A549 (cell line): Measurements from ENCODE around the gene RASA2. TPM values are rescaled to one million over a fixed set of nuclear protein-coding genes. Genes with fewer than 3 reads are reported as not detected.

Experiments used
- ATAC-seq, 2 experiments: fragments of 200-7000 bp in 1 of 2; fragments of >200 bp in 1 of 2; cut with Nextera tagmentation in 1 of 2; cut with Tn5 transposase in 1 of 2; 3 replicates each; pipeline versions ENCODE4 v1.8.0 to v1.9.1; 2018 to 2020; ENCODE audit warnings: mild to moderate bottlenecking in 1 of 2, moderate library complexity in 1 of 2
- CTCF ChIA-PET: fragments of 300-600 bp; sonication (Branson Sonifier 250); formaldehyde crosslinking; extraction: SDS; loops from one replicate; lab custom pipeline; 2021; ENCODE audit warnings: antibody characterized with exemption, inconsistent platforms; lab: Yijun Ruan, JAX
- POLR2A ChIA-PET: fragments of 350-600 bp; formaldehyde crosslinking; extraction: SDS; loops from one replicate; lab custom pipeline; 2021; ENCODE audit warnings: antibody characterized with exemption, inconsistent platforms; lab: Yijun Ruan, JAX
- DNase-seq, 2 experiments: peaks; one replicate each; pipeline versions ENCODE4 v3.0.0 to v3.0.0-alpha.2; 2011 to 2016; ENCODE audit warnings: low read depth in 1 of 2, low spot score in 1 of 2
- FAIRE-seq: peaks from 2 replicates; lab custom pipeline; 2011; peaks lifted over from hg19 to GRCh38; lab: Jason Lieb, UNC
- H3K27ac ChIP-seq, 2 experiments: fragments of >200 bp; sonication (Bioruptor Twin); formaldehyde crosslinking; 3 replicates each; pipeline ENCODE4 v1.5.1; 2016 to 2017
- H3K4me1 ChIP-seq: fragments of >200 bp; sonication (Bioruptor Twin); formaldehyde crosslinking; 3 replicates; pipeline ENCODE4 v1.6.1; 2016
- H3K4me2 ChIP-seq: fragments of >200 bp; sonication (Bioruptor Twin); formaldehyde crosslinking; 3 replicates; pipeline ENCODE4 v1.6.1; 2016
- H3K4me3 ChIP-seq: fragments of >200 bp; sonication (Bioruptor Twin); formaldehyde crosslinking; 3 replicates; pipeline ENCODE4 v1.5.1; 2016
- H3K9me3 ChIP-seq: fragments of >200 bp; sonication (Bioruptor Twin); formaldehyde crosslinking; 3 replicates; pipeline ENCODE4 v1.6.1; 2016
- CBX2 ChIP-seq: fragments of 200-600 bp; sonication (generic); IDR thresholded peaks from 2 replicates; pipeline ENCODE4 v1.6.1; 2016; ENCODE audit warnings: low read depth, mild to moderate bottlenecking, borderline replicate concordance
- CHD4 ChIP-seq: fragments of 200-600 bp; sonication (generic); IDR thresholded peaks from 2 replicates; pipeline ENCODE4 v1.6.1; 2016; ENCODE audit warnings: antibody characterized with exemption, mild to moderate bottlenecking, borderline replicate concordance
- EHMT2 ChIP-seq: fragments of 200-600 bp; sonication (generic); IDR thresholded peaks from 2 replicates; pipeline ENCODE4 v1.6.1; 2016; ENCODE audit warnings: antibody characterized with exemption, low read depth, mild to moderate bottlenecking, moderate library complexity
- FOXS1 ChIP-seq: fragments of 250-450 bp; sonication (Bioruptor Pico); IDR thresholded peaks from 2 replicates; pipeline ENCODE4 v1.5.0; 2020; ENCODE audit warnings: mild to moderate bottlenecking, moderate library complexity
- HEYL ChIP-seq: fragments of 250-450 bp; sonication (Bioruptor Pico); IDR thresholded peaks from 2 replicates; pipeline ENCODE4 v1.8.0; 2021; ENCODE audit warnings: mild to moderate bottlenecking, moderate library complexity
- HOXA7 ChIP-seq: fragments of 250-450 bp; sonication (Bioruptor Pico); IDR thresholded peaks from 2 replicates; pipeline ENCODE4 v1.5.0; 2020; ENCODE audit warnings: mild to moderate bottlenecking, moderate library complexity
- HOXB13 ChIP-seq: fragments of 250-450 bp; sonication (Bioruptor Pico); IDR thresholded peaks from 2 replicates; pipeline ENCODE4 v1.5.0; 2020; ENCODE audit warnings: low read depth, mild to moderate bottlenecking, moderate library complexity
- JUNB ChIP-seq: fragments of >200 bp; sonication (Bioruptor Twin); formaldehyde crosslinking; IDR thresholded peaks from 2 replicates; pipeline ENCODE4 v1.6.1; 2016
- KDM5A ChIP-seq: fragments of 200-600 bp; sonication (generic); IDR thresholded peaks from 2 replicates; pipeline ENCODE4 v1.6.1; 2016; ENCODE audit warnings: antibody characterized with exemption, mild to moderate bottlenecking
- NFE2L2 ChIP-seq: fragments of 150-350 bp; conservative IDR thresholded peaks from 2 replicates; pipeline ENCODE4 v1.6.1; 2014; ENCODE audit warnings: low read length
- NPAS2 ChIP-seq: fragments of 250-450 bp; sonication (Bioruptor Pico); IDR thresholded peaks from 2 replicates; pipeline ENCODE4 v1.8.0; 2022; ENCODE audit warnings: mild to moderate bottlenecking, moderate library complexity, borderline replicate concordance
- NR3C1 ChIP-seq: fragments of >200 bp; sonication (Bioruptor Twin); formaldehyde crosslinking; IDR thresholded peaks from 3 replicates; pipeline ENCODE4 v1.6.1; 2017
- PHF8 ChIP-seq: fragments of 200-600 bp; sonication (generic); IDR thresholded peaks from 2 replicates; pipeline ENCODE4 v1.6.1; 2016; ENCODE audit warnings: low read depth, mild to moderate bottlenecking, antibody characterized with exemption, moderate library complexity, borderline replicate concordance
- TFCP2L1 ChIP-seq: fragments of 250-450 bp; sonication (Bioruptor Pico); IDR thresholded peaks from 2 replicates; pipeline ENCODE4 v1.5.0; 2021; ENCODE audit warnings: mild to moderate bottlenecking
- TP53 ChIP-seq: fragments of 250-450 bp; sonication (Bioruptor Pico); IDR thresholded peaks from 2 replicates; pipeline ENCODE4 v1.5.0; 2021; ENCODE audit warnings: mild to moderate bottlenecking, moderate library complexity
- ZC3H11A ChIP-seq: fragments of 450-650 bp; IDR thresholded peaks from 2 replicates; pipeline ENCODE4 v1.6.1; 2014; ENCODE audit warnings: antibody characterized with exemption, mild to moderate bottlenecking
- ZSCAN20 ChIP-seq: fragments of 250-450 bp; sonication (Bioruptor Pico); IDR thresholded peaks from 2 replicates; pipeline ENCODE4 v1.8.0; 2022; ENCODE audit warnings: mild to moderate bottlenecking, moderate library complexity
- WGBS: methylation state at CpG from one replicate; pipeline ENCODE4 v1.1.6; 2017; ENCODE audit errors: missing lambda C conversion rate; 5-methylcytosine and 5-hydroxymethylcytosine counted together
- polyA plus RNA-seq, 4 experiments: library from polyadenylated mRNA; depleted of rRNA in 3 of 4; stranded (reverse); fragments of >200 nt; fragmentation: RNase III in 1 of 4; extraction: RNeasy Plus Mini Kit Qiagen cat#74134 plus additional on column Dnase treatment in 1 of 4; gene quantifications; 2 replicates in 3 of 4; 3 replicates in 1 of 4; pipeline ENCODE4 v1.2.3, GENCODE V29; 2011 to 2017
- TF ChIP-seq, protein P1 (sequence below): fragments of >200 bp; sonication (Bioruptor Twin); formaldehyde crosslinking; IDR thresholded peaks from 3 replicates; pipeline ENCODE4 v1.6.1; 2016
- TF ChIP-seq, protein P2 (sequence below): IDR thresholded peaks from 2 replicates; pipeline ENCODE4 v1.6.1; 2012; ENCODE audit warnings: low read depth, borderline replicate concordance

RASA2 gene
- polyA plus RNA-seq, 2 of the 4 experiments (the other 2 are of a cell fraction): 6.7 to 12.0 TPM

DNA sequence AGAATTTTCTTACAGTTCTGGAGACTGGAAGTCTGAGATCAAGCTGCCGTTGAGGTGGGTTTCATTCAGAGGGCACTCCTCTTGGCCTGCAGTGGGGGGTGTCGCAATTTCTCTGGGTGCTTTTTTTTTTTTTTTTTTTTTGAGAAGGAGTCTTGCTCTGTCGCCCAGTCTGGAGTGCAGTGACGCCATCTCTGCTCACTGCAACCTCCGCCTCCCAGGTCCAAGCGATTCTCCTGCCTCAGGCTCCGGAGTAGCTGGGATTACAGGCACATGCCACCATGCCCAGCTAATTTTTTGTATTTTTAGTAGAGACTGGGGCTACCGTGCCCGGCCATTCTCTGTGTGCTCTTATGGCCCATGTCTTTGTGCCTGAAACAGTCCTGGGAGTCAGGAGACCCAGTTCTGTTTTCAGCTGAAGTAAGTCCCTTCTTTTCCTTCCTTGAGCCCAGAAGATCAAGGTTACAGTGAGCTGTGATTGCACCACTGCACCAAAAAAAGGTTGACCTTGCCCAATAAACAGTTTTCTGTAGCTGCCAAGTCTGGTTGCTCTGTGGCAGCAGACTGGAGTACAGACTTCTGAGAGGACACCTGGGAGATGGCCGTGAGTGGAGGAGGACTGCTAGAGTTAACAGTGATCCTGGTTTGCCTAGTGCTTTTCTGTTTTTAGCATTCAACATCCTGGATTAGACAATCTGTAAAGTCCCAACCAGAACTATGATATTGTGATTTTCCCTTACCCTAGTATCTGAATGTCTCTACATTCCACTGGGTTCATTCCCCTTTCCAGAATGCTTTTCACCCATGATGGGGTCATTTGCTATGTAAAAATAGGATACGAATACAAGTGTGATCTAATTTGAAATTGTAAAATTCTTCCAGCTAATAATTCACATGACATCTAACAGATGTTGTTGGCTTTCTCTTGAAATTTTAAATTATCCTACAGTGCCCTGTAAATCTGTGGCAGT, 174.7 kb downstream of the RASA2 start:
- no peak for FAIRE-seq
- no peak overlapping the region for H3K4me2 ChIP-seq
- ChIA-PET CTCF (interaction anchor here (1.6 to 1.7 kb wide), 2 partner anchors 17 to 77 kb away, joined by 3 to 7 read pairs; partner anchors contain the start of gene RNF7), POLR2A (no interaction called here)
- H3K4me3 ChIP-seq: no peak overlapping the region
- no peaks in the 10 kb centered on the region for H3K4me1 ChIP-seq
- no peak overlapping the region for H3K27ac ChIP-seq
- H3K9me3 ChIP-seq: peaks cover 7% of the 10 kb centered on the region; the same call in 1 of the 3 replicates
- WGBS: 92% methylated on average over 11 of the region's 11 CpGs
- no peak for ATAC-seq
- TF ChIP-seq HOXB13 (CRISPR knock-in tag) (no peak), HEYL (no peak), FOXS1 (no peak), CBX2 (no peak), ZSCAN20 (CRISPR knock-in tag) (no peak), PHF8 (no peak), NPAS2 (CRISPR knock-in tag) (no peak), JUNB (no peak)
- TF ChIP-seq, protein P1, sequence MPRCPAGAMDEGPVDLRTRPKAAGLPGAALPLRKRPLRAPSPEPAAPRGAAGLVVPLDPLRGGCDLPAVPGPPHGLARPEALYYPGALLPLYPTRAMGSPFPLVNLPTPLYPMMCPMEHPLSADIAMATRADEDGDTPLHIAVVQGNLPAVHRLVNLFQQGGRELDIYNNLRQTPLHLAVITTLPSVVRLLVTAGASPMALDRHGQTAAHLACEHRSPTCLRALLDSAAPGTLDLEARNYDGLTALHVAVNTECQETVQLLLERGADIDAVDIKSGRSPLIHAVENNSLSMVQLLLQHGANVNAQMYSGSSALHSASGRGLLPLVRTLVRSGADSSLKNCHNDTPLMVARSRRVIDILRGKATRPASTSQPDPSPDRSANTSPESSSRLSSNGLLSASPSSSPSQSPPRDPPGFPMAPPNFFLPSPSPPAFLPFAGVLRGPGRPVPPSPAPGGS: no peak
- TF ChIP-seq, protein P2, sequence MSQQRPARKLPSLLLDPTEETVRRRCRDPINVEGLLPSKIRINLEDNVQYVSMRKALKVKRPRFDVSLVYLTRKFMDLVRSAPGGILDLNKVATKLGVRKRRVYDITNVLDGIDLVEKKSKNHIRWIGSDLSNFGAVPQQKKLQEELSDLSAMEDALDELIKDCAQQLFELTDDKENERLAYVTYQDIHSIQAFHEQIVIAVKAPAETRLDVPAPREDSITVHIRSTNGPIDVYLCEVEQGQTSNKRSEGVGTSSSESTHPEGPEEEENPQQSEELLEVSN: no peak
- no peak for DNase-seq

DNA sequence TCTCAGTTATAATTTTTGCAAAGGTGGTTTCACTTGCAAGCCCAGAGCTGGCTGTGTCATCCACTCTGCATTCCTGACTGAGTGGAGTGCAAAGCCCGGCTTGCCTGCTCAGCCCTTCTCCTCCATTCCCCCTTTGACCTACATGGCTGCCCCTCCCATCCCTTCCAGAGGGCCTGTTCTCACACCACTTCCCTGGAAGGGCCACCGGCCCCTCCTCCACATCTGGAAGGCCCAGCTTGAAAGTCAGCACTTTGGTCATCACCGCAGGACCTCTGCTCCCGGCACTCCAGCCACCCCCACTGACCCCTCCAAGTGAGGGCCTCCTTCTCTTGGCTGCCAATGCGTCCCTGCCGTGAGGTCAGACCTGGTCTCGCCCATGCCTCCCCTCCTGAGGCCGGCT, 177.2 kb downstream of the RASA2 start:
- no peak for ATAC-seq
- 54% methylated on average over 8 of the region's 8 CpGs for WGBS
- Histone ChIP-seq H3K4me3 (no peak overlapping the region), H3K9me3 (peaks cover 22% of the 10 kb centered on the region), H3K27ac (no peak overlapping the region), H3K4me2 (no peak overlapping the region), H3K4me1 (no peaks in the 10 kb centered on the region)
- ChIA-PET CTCF (no interaction called here), POLR2A (no interaction called here)
- TF ChIP-seq HOXB13 (CRISPR knock-in tag) (no peak), NFE2L2 (no peak), TFCP2L1 (CRISPR knock-in tag) (no peak), ZSCAN20 (CRISPR knock-in tag) (no peak), KDM5A (no peak), FOXS1 (no peak), TP53 (no peak), NR3C1 (no peak), EHMT2 (no peak), NPAS2 (CRISPR knock-in tag) (no peak), CHD4 (no peak), HOXA7 (CRISPR knock-in tag) (no peak), ZC3H11A (no peak)
- no peak for FAIRE-seq
- DNase-seq: no peak

Other genes starting within 250 kb of the RASA2 start
- 110 and 141 TPM in 2 replicates for gene ZBTB38, start 118.5 kb upstream of the RASA2 start, polyA plus RNA-seq (2011; rRNA removed)
- 70.5 to 80.7 TPM (median 72.0 TPM) in 3 replicates for gene ZBTB38, start 118.5 kb upstream of the RASA2 start, polyA plus RNA-seq (2017; fragmentation: RNase III; extraction: RNeasy Plus Mini Kit Qiagen cat#74134 plus additional on column Dnase treatment)